Measurements from ENCODE around the gene XYLT1. TPM values are rescaled to one million over a fixed set of nuclear protein-coding genes. Genes with fewer than 3 reads are reported as not detected.
"Not testable (repeated sequence)": the region's sequence is repeated elsewhere in the genome, so short reads cannot be mapped to it uniquely, and the experiment has no call there.

Gene XYLT1
- polyA plus RNA-seq, 3 donors = 6.9 to 7.6 (median 7.6) TPM

GRCh38 chr16:17311333-17312093, 159.2 kb downstream of the XYLT1 start:
- DNase-seq = no peak

GRCh38 chr16:17309510-17309909, 161.2 kb downstream of the XYLT1 start:
- no peak for DNase-seq

GRCh38 chr16:17308186-17308585, 162.6 kb downstream of the XYLT1 start:
- DNase-seq = no peak

GRCh38 chr16:17307504-17307903, 163.3 kb downstream of the XYLT1 start:
- no peak for DNase-seq

- no peak for DNase-seq
These were observed 164.0 kb downstream of the XYLT1 start for GRCh38 chr16:17306745-17307144.

GRCh38 chr16:17306211-17306610, 164.5 kb downstream of the XYLT1 start:
- not testable (repeated sequence) for DNase-seq

- DNase-seq = no peak
These were observed 165.1 kb downstream of the XYLT1 start for GRCh38 chr16:17305694-17306093.

GRCh38 chr16:17304491-17305119, 166.2 kb downstream of the XYLT1 start:
- peak; percentile 61 for DNase-seq

GRCh38 chr16:17304106-17304490, 166.7 kb downstream of the XYLT1 start:
- no peak for DNase-seq

GRCh38 chr16:17303101-17303500, 167.7 kb downstream of the XYLT1 start:
- DNase-seq = no peak

GRCh38 chr16:17302620-17303019, 168.1 kb downstream of the XYLT1 start:
- no peak for DNase-seq

GRCh38 chr16:17302214-17302613, 168.5 kb downstream of the XYLT1 start:
- DNase-seq = no peak

GRCh38 chr16:17301593-17302135, 169.1 kb downstream of the XYLT1 start:
- no peak for DNase-seq

GRCh38 chr16:17301184-17301583, 169.6 kb downstream of the XYLT1 start:
- no peak for DNase-seq

GRCh38 chr16:17299790-17300189, 171.0 kb downstream of the XYLT1 start:
- no peak for DNase-seq

- no peak for DNase-seq
These were observed 172.5 kb downstream of the XYLT1 start for GRCh38 chr16:17298238-17298637.

GRCh38 chr16:17296431-17296830, 174.3 kb downstream of the XYLT1 start:
- DNase-seq = no peak

GRCh38 chr16:17295948-17296347, 174.8 kb downstream of the XYLT1 start:
- DNase-seq = no peak

GRCh38 chr16:17294856-17295255, 175.9 kb downstream of the XYLT1 start:
- DNase-seq = no peak

GRCh38 chr16:17293813-17294558, 176.8 kb downstream of the XYLT1 start:
- DNase-seq = no peak

GRCh38 chr16:17291289-17291688, 179.5 kb downstream of the XYLT1 start:
- DNase-seq = no peak

All from renal pelvis (tissue), 4 donors.